Mucosa of rectum (tissue), 2 donors: ENCODE measurements around the gene TARBP1.

ENCODE experiments used
- H3K27ac ChIP-seq, 2 donors: one replicate each; pipeline ENCODE4 v1.7.0; 2013; ENCODE audit warnings: inconsistent platforms in 2 of 2, low read depth in 2 of 2, low read length in 2 of 2
- H3K27me3 ChIP-seq, 2 donors: one replicate each; pipeline ENCODE4 v1.7.0; 2013; ENCODE audit warnings: low read length in 2 of 2; ENCODE audit not compliant: control insufficient read depth in 2 of 2, insufficient read depth in 2 of 2
- H3K36me3 ChIP-seq, 2 donors: one replicate each; pipeline ENCODE4 v1.7.0; 2013; ENCODE audit warnings: low read length in 2 of 2; ENCODE audit not compliant: control insufficient read depth in 2 of 2, insufficient read depth in 2 of 2
- H3K4me1 ChIP-seq, 2 donors: one replicate each; pipeline ENCODE4 v1.7.0; 2013; ENCODE audit warnings: low read length in 2 of 2, mild to moderate bottlenecking in 1 of 2; ENCODE audit not compliant: control insufficient read depth in 2 of 2, insufficient read depth in 2 of 2
- H3K4me3 ChIP-seq, 2 donors: one replicate each; pipeline ENCODE4 v1.7.0; 2013; ENCODE audit warnings: low read length in 2 of 2
- H3K9ac ChIP-seq, 2 donors: one replicate each; pipeline ENCODE4 v1.7.0; 2013; ENCODE audit warnings: low read length in 2 of 2, low read depth in 1 of 2, mild to moderate bottlenecking in 1 of 2
- H3K9me3 ChIP-seq, 2 donors: one replicate each; pipeline ENCODE4 v1.7.0; 2013; ENCODE audit warnings: low read length in 2 of 2; ENCODE audit not compliant: control insufficient read depth in 2 of 2
- donor health status: healthy.
- donor health status: Normal muscosa, but diverticular disease.

TARBP1 gene

GRCh38 chr1:234438579-234438978 lies 40.4 kb downstream of the TARBP1 start:
- H3K27ac ChIP-seq: no peak overlapping the region
- H3K9me3 ChIP-seq: no peaks in the 10 kb centered on the region
- no peak overlapping the region for H3K9ac ChIP-seq
- no peaks in the 10 kb centered on the region for H3K27me3 ChIP-seq
- H3K36me3 ChIP-seq: peaks cover 8 to 17% of the 10 kb centered on the region in 2 donors
- H3K4me3 ChIP-seq: no peak overlapping the region
- no peaks in the 10 kb centered on the region for H3K4me1 ChIP-seq

GRCh38 chr1:234437423-234438171 lies 41.4 kb downstream of the TARBP1 start:
- Histone ChIP-seq H3K9me3 (no peaks in the 10 kb centered on the region), H3K4me3 (no peak overlapping the region), H3K27ac (no peak overlapping the region), H3K4me1 (no peaks in the 10 kb centered on the region), H3K9ac (no peak overlapping the region), H3K27me3 (no peaks in the 10 kb centered on the region), H3K36me3 (peaks cover 9 to 19% of the 10 kb centered on the region in 2 donors)

GRCh38 chr1:234435620-234436019 lies 43.4 kb downstream of the TARBP1 start:
- Histone ChIP-seq H3K36me3 (peaks cover 13 to 19% of the 10 kb centered on the region in 2 donors), H3K4me1 (no peaks in the 10 kb centered on the region), H3K27me3 (no peaks in the 10 kb centered on the region), H3K27ac (no peak overlapping the region), H3K4me3 (no peak overlapping the region), H3K9ac (no peak overlapping the region), H3K9me3 (no peaks in the 10 kb centered on the region)

GRCh38 chr1:234434706-234435105 lies 44.3 kb downstream of the TARBP1 start:
- Histone ChIP-seq H3K27me3 (no peaks in the 10 kb centered on the region), H3K4me3 (no peak overlapping the region), H3K27ac (no peak overlapping the region), H3K4me1 (no peaks in the 10 kb centered on the region), H3K9me3 (no peaks in the 10 kb centered on the region), H3K36me3 (peaks cover 21 to 25% of the 10 kb centered on the region in 2 donors), H3K9ac (no peak overlapping the region)

- Histone ChIP-seq H3K9ac (no peak overlapping the region), H3K27ac (no peak overlapping the region), H3K4me1 (no peaks in the 10 kb centered on the region), H3K9me3 (no peaks in the 10 kb centered on the region), H3K36me3 (peaks cover 30 to 32% of the 10 kb centered on the region in 2 donors), H3K4me3 (no peak overlapping the region), H3K27me3 (no peaks in the 10 kb centered on the region)
These were observed 45.3 kb downstream of the TARBP1 start for GRCh38 chr1:234433563-234434285.

GRCh38 chr1:234431255-234431654 lies 47.7 kb downstream of the TARBP1 start:
- H3K27me3 ChIP-seq: no peaks in the 10 kb centered on the region
- H3K9me3 ChIP-seq: no peaks in the 10 kb centered on the region
- H3K27ac ChIP-seq: no peak overlapping the region
- H3K4me3 ChIP-seq: no peak overlapping the region
- H3K9ac ChIP-seq: no peak overlapping the region
- H3K4me1 ChIP-seq: no peaks in the 10 kb centered on the region
- peaks cover 31 to 41% of the 10 kb centered on the region in 2 donors for H3K36me3 ChIP-seq

- H3K27ac ChIP-seq: no peak overlapping the region
- H3K27me3 ChIP-seq: no peaks in the 10 kb centered on the region
- H3K4me1 ChIP-seq: no peaks in the 10 kb centered on the region
- no peak overlapping the region for H3K4me3 ChIP-seq
- no peaks in the 10 kb centered on the region for H3K9me3 ChIP-seq
- peaks cover 34 to 45% of the 10 kb centered on the region in 2 donors for H3K36me3 ChIP-seq
- H3K9ac ChIP-seq: no peak overlapping the region
These were observed 48.3 kb downstream of the TARBP1 start for GRCh38 chr1:234430691-234431090.

GRCh38 chr1:234429434-234429806 lies 49.6 kb downstream of the TARBP1 start:
- no peak overlapping the region for H3K4me3 ChIP-seq
- no peaks in the 10 kb centered on the region for H3K27me3 ChIP-seq
- H3K4me1 ChIP-seq: no peaks in the 10 kb centered on the region
- H3K36me3 ChIP-seq: peaks cover 28 to 43% of the 10 kb centered on the region in 2 donors
- H3K9me3 ChIP-seq: no peaks in the 10 kb centered on the region
- H3K27ac ChIP-seq: no peak overlapping the region
- no peak overlapping the region for H3K9ac ChIP-seq

- no peak overlapping the region for H3K9ac ChIP-seq
- no peaks in the 10 kb centered on the region for H3K9me3 ChIP-seq
- peaks cover 23 to 46% of the 10 kb centered on the region in 2 donors for H3K36me3 ChIP-seq
- no peaks in the 10 kb centered on the region for H3K27me3 ChIP-seq
- H3K27ac ChIP-seq: no peak overlapping the region
- H3K4me3 ChIP-seq: no peak overlapping the region
- no peaks in the 10 kb centered on the region for H3K4me1 ChIP-seq
These were observed 50.9 kb downstream of the TARBP1 start for GRCh38 chr1:234427950-234428646.

GRCh38 chr1:234413990-234414389 lies 65.0 kb downstream of the TARBP1 start:
- H3K27ac ChIP-seq: no peak overlapping the region
- H3K36me3 ChIP-seq: peaks cover 26 to 40% of the 10 kb centered on the region in 2 donors
- no peak overlapping the region for H3K9ac ChIP-seq
- H3K27me3 ChIP-seq: no peaks in the 10 kb centered on the region
- H3K4me3 ChIP-seq: no peak overlapping the region
- H3K9me3 ChIP-seq: no peaks in the 10 kb centered on the region
- no peaks in the 10 kb centered on the region for H3K4me1 ChIP-seq
